ENCODE results near the gene BRF1. TPM values are rescaled to one million over a fixed set of nuclear protein-coding genes. Genes with fewer than 3 reads are reported as not detected.
"Not testable (repeated sequence)": the region's sequence is repeated elsewhere in the genome, so short reads cannot be mapped to it uniquely, and the experiment has no call there.

Gene BRF1
- total RNA-seq, 2 experiments from 2014 or later: 49.5 to 50.4 TPM

DNA sequence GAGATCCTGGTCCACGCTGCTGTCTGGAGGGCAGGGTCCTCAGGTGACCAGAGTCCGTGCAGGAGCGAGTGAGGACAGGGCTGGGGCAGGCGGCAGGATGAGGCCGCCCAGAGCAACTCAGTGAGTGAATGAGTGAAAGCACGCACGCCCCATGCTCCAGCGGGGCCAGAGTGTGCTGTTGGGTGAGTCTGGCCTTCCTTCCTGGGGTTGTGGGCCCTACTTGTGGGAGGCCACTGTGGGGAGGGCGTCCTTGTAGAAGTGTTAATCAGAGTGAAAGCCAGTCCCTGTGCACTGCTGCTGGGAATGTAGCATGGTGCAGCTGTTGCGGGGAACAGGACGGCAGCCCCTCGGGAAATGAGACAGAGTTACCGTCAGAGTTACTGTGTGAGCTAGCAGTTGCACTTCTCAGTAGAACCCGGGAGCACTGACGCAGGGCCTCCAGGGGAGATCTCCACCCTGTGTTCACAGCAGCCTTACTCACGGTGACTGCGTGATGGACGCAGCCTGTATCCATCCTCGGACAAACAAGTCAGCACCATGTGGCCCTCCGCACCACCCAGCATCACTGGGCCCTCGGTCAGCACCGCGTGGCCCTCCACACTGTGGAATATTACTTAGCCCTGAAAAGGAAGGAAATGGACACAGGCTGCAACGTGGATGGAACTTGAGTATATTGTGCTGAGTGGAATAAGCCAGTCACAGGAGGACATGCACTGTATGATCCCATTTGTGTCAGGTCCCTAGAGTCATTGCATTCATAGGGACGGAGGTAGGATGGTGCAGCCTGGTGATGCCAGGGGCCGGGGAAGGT is 35.9 kb upstream of the BRF1 start:
- DNase-seq (no peak), ATAC-seq (ENCODE audit: low read depth) (no peak)
- Mint-ChIP-seq H3K27me3 (peaks cover 1% of the 10 kb centered on the region), H3K27ac (no peak overlapping the region), H3K4me1 (peaks cover 15% of the 10 kb centered on the region), H3K9me3 (no peaks in the 10 kb centered on the region), H3K4me3 (no peak overlapping the region), H3K36me3 (no peaks in the 10 kb centered on the region)
- POLR2A ChIA-PET: no interaction called here

DNA sequence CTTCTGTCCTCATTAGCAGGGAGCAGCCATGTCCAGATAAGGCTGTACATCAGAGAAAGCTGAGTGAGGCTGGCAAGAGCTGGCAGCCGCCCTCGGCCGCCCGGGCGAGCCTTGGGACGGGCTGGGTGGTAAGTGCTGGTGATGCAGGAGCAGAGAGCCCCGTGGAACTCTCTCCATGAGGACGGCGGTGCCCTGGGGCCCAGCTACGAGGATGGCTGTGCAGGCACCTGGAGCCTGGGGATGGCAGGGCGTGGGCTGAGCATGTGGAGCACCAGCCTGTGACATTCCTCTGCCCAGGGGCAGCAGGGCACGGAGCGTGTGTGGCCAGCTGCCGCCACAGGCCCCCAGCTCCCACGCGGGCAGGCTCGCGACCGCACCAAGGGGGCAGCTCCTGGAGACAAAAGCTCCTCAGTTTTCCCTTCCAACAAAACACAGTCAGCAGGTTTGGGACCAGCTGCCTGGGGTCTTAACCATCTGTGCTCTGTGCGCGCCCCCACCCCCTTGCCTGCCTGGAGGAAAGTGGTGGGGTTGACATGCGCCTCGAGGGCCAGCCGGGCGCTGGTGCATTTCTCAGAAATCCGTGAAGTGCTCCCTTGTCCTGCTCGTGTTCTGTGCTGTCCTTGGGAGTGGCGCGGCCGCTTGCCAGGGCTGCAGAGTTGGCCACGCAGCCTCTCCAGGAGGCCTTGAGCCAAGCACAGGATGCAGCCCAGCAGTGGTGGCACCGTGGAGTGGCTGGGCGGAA is 35.1 kb upstream of the BRF1 start:
- Mint-ChIP-seq H3K9me3 (no peaks in the 10 kb centered on the region), H3K4me3 (no peak overlapping the region), H3K36me3 (no peaks in the 10 kb centered on the region), H3K4me1 (peaks cover 14% of the 10 kb centered on the region), H3K27me3 (no peaks in the 10 kb centered on the region), H3K27ac (no peak overlapping the region)
- DNase-seq (no peak), ATAC-seq (ENCODE audit: low read depth) (no peak)
- POLR2A ChIA-PET: no interaction called here

- H3K27me3 Mint-ChIP-seq; H3K36me3 Mint-ChIP-seq; H3K27ac Mint-ChIP-seq; DNase-seq; POLR2A ChIA-PET; H3K4me3 Mint-ChIP-seq; H3K9me3 Mint-ChIP-seq; ATAC-seq (ENCODE audit: low read depth): not testable (repeated sequence)
- peaks cover 17% of the 10 kb centered on the region for H3K4me1 Mint-ChIP-seq
These were observed 34.4 kb upstream of the BRF1 start for GRCh38 chr14:105335231-105335542.

DNA sequence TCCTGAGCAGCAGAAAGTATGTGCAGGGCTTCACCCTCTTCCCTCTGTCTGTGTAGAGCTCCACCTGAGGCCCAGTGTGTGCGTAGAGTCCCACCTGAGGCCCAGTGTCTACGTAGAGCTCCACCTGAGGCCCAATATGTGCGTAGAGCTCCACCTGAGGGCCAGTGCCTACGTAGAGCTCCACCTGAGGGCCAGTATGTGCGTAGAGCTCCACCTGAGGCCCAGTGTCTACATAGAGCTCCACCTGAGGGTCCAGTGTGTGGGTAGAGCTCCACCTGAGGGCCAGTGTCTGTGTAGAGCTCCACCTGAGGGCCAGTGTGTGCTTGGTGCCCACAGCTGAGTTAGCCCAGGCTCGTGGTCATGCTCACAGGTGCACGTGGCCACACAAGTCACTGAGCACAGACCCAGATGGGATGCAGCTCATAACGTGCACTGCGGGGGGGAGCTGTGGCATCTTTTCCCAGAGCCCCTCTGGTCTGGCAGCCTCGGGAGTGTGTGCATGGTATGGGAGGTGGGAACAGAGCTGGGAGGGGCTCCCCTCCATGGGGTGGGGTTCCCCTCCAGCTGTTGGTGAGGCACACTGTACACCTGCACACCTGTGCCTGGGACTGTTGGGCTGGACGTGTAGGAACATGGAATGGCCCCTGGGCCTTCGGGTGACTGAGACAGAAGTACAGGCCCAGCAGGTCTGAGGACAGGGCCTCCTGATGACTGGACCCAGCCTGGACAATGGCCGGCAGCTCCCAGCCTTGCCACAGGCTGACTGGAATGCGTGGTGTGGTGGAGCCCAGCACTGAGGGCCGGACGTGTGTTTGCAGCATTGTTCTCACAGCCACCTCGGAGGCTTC is 33.8 kb upstream of the BRF1 start:
- Mint-ChIP-seq H3K36me3 (no peaks in the 10 kb centered on the region), H3K9me3 (no peaks in the 10 kb centered on the region), H3K4me3 (no peak overlapping the region), H3K4me1 (peaks cover 15% of the 10 kb centered on the region), H3K27me3 (no peaks in the 10 kb centered on the region), H3K27ac (no peak overlapping the region)
- no peak for DNase-seq
- POLR2A ChIA-PET: no interaction called here
- ATAC-seq (ENCODE audit: low read depth): no peak

DNA sequence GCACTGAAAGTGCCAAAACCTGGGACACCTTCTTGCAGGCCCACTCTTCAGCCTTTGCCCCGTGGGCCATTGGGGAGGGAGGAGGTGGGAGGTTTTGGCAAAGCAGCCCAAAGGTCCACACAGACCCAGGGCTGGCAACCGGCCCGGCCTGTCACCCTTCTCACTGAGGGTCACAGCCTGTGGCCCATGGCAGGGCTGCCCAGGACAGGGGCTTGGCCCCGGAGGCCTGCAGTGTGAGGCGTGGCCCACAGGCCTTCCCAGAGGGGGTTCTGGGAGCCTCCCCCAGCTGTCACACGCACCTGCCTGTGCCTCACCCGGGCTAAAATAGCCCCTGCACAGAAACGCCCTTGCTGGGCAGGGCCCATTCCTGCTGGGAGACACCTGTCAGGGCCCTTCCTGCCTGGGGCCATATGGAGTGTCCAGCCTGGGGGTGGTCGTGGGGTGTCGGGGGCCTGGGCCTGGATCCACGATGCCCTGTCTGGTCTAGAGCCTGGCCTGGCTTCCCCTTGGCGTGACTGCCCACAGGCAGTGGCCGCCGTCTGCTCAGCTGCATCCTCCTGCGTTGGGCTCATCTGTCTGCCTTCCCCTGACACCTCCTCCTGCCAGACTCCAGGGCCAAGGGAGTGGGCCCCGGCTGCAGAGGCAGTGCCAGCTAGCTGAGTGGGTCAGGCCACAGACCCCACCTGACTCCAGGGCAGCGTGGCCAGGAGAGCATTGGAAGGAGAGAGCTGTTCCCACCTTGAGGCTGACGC is 33.0 kb upstream of the BRF1 start:
- Mint-ChIP-seq H3K4me1 (peaks cover 15% of the 10 kb centered on the region), H3K27ac (no peak overlapping the region), H3K27me3 (no peaks in the 10 kb centered on the region), H3K36me3 (no peaks in the 10 kb centered on the region), H3K9me3 (no peaks in the 10 kb centered on the region), H3K4me3 (no peak overlapping the region)
- ATAC-seq (ENCODE audit: low read depth) (no peak), DNase-seq (peak; percentile 25)
- POLR2A ChIA-PET: no interaction called here

DNA sequence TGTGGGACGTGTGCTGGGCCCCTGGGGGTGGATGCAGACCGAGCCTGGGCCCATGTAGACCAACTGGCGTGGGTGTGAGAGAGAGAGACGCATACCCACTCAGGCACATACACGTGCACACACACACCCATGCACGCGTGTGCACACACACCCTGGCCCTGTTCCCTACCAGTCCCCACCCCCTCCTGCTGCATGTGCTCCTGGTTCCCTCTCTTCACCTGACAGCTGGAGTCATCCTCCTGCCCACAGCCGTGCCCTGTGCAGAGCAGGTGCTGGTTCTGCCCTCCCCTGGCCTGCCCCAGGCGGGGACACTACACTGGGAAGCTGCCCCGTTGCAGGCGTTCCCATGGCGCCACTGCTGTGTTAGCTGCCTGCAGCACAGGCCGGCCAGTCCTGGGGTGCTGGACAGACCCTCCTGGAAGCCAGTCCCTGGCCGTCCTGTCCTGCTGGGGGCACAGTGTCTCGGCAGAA is 32.3 kb upstream of the BRF1 start:
- H3K4me3 Mint-ChIP-seq: no peak overlapping the region
- no peaks in the 10 kb centered on the region for H3K27me3 Mint-ChIP-seq
- H3K4me1 Mint-ChIP-seq: peaks cover 15% of the 10 kb centered on the region
- ATAC-seq (ENCODE audit: low read depth): no peak
- H3K36me3 Mint-ChIP-seq: no peaks in the 10 kb centered on the region
- no peaks in the 10 kb centered on the region for H3K9me3 Mint-ChIP-seq
- POLR2A ChIA-PET: no interaction called here
- DNase-seq: no peak
- H3K27ac Mint-ChIP-seq: no peak overlapping the region

DNA sequence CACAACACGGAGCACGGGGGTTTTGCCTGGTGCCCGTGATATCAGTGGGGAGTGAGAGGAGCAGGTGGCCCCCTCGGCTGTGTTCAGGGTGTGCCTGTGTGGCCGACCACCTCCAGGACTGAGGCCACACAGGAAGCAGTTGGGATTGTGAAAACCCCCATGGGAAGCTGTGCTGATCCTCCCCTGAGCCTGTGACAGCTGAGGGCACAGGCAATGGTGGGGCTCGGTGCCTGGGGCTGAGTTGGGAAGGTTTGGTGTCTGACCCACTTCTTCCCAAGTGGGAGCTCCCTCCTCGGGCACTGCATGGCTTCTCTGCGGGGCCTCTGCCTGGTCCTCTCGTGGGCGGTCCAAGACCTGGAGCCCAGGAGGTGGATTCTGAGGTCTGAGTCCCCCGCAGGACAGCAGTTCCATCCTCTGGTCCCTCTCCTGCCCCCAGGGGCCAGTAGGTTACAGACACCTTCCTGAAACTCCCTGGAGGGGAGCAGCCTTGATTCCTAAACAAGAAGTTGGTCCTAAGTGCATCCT is 31.6 kb upstream of the BRF1 start:
- no peaks in the 10 kb centered on the region for H3K27me3 Mint-ChIP-seq
- ATAC-seq (ENCODE audit: low read depth) (no peak), DNase-seq (peak; percentile 27)
- H3K36me3 Mint-ChIP-seq: no peaks in the 10 kb centered on the region
- POLR2A ChIA-PET: no interaction called here
- no peak overlapping the region for H3K4me3 Mint-ChIP-seq
- H3K9me3 Mint-ChIP-seq: no peaks in the 10 kb centered on the region
- H3K27ac Mint-ChIP-seq: no peak overlapping the region
- peaks cover 15% of the 10 kb centered on the region for H3K4me1 Mint-ChIP-seq

DNA sequence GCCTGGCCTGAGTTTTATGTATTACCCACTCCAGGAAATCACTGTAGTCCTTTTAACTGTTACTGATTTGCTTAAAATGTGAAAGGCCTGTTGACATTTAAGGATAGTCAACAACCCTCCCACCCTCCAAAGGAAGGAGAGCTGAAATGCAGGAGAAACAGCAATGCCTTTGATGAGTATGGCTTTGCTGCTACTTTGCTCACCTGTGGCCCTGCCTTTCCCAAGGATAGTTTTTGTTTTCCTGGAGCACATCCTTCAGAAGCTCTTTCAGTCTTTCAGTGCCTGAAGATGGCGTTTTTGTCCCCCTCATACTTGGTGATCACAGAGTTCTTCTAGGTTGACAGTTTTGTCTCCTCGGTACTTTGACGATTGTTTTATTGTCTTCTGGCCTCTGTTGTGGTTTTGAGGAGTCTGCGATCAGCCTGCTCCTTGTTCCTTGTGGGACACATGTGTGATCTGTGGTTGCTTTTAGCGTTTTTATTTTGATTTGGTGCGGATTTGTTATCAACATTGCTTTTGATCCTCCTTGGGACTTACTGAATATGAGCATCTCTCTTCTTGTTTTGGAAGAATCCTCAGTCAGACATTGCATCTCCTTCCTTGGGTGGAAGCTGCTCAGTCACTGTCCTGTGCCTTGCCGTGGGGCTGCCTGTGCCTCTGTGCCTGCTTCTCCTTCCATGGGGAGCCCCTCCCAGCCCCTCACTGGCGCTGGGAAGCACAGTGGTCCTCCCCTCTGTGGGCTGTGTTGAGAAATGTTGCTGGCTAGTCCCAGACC is 31.0 kb upstream of the BRF1 start:
- Mint-ChIP-seq H3K27me3 (no peaks in the 10 kb centered on the region), H3K9me3 (no peaks in the 10 kb centered on the region), H3K36me3 (no peaks in the 10 kb centered on the region), H3K27ac (no peak overlapping the region), H3K4me3 (peak overlapping the region; percentile 2), H3K4me1 (peaks cover 15% of the 10 kb centered on the region)
- DNase-seq (no peak), ATAC-seq (ENCODE audit: low read depth) (no peak)
- POLR2A ChIA-PET: interaction anchor here (0.6 kb wide), 1 partner anchor 168 kb away, joined by 3 read pairs; no protein-coding TSS in a partner anchor

GRCh38 chr14:105330491-105330895 is 29.7 kb upstream of the BRF1 start:
- Mint-ChIP-seq H3K9me3 (no peaks in the 10 kb centered on the region), H3K4me3 (no peak overlapping the region), H3K27me3 (no peaks in the 10 kb centered on the region), H3K36me3 (no peaks in the 10 kb centered on the region), H3K4me1 (peaks cover 15% of the 10 kb centered on the region), H3K27ac (no peak overlapping the region)
- POLR2A ChIA-PET: no interaction called here
- DNase-seq (no peak), ATAC-seq (ENCODE audit: low read depth) (no peak)

GRCh38 chr14:105329411-105330150 is 28.8 kb upstream of the BRF1 start:
- POLR2A ChIA-PET: interaction anchor here (1.1 kb wide), 1 partner anchor 28 kb away, joined by 3 read pairs; no protein-coding TSS in a partner anchor
- no peak overlapping the region for H3K27ac Mint-ChIP-seq

DNA sequence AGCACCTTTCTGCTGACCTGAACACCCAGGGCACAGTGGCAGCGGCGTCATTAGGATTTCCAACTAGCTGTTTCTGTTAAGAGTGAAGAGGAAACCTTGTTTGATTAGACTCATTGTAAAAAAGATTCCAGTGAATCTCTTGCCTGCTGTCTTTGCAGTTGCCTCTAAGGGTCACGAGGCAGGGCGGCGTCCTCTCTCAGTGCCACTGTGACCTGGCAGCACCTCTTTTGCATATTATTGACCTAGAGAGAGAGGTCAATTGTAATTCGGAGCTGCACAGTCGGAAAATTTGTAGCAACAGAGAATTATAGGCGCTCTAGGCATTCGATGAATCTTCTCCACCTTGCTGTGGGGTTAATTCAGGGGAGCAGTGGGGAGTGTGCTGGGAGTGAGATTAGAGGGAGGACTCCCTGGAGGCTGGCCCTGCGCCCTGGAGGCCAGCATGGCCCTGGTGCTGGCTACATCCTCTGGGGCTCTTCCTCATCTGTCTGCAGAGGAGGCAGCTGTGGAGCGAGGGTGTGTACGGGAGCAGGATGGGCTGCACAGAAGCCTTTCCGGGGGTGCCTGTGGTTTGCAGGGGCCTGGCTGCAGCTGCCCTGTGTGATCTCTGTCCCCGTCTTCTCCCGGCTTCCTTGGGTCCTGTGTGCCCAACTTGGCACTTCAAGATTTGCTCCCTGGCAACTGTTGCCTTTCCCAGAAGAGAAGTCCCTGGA is 28.0 kb upstream of the BRF1 start:
- peaks cover 15% of the 10 kb centered on the region for H3K4me1 Mint-ChIP-seq
- no peak overlapping the region for H3K4me3 Mint-ChIP-seq
- no peaks in the 10 kb centered on the region for H3K36me3 Mint-ChIP-seq
- H3K9me3 Mint-ChIP-seq: no peaks in the 10 kb centered on the region
- no peak overlapping the region for H3K27ac Mint-ChIP-seq
- ATAC-seq (ENCODE audit: low read depth) (no peak), DNase-seq (no peak)
- H3K27me3 Mint-ChIP-seq: no peaks in the 10 kb centered on the region
- POLR2A ChIA-PET: interaction anchor here (1.1 kb wide), 1 partner anchor 28 kb away, joined by 3 read pairs; no protein-coding TSS in a partner anchor

More at GRCh38 chr14:105329411-105330150, 28.8 kb upstream of the BRF1 start:
- Mint-ChIP-seq H3K27me3 (no peaks in the 10 kb centered on the region), H3K36me3 (no peaks in the 10 kb centered on the region), H3K9me3 (no peaks in the 10 kb centered on the region), H3K4me1 (peaks cover 15% of the 10 kb centered on the region), H3K4me3 (no peak overlapping the region)
- DNase-seq (no peak), ATAC-seq (ENCODE audit: low read depth) (no peak)
